ENCODE results near the gene PIK3R3. TPM values are rescaled to one million over a fixed set of nuclear protein-coding genes. Genes with fewer than 3 reads are reported as not detected.

PIK3R3 gene
- total RNA-seq, 1 donor = 3.5 TPM

- no peak for DNase-seq (ENCODE audit: low read depth in 2 of 3, low spot score in 2 of 3)
These were observed 134.3 kb downstream of the PIK3R3 start for GRCh38 chr1:45998020-45998617.

GRCh38 chr1:45995298-45995697 lies 137.1 kb downstream of the PIK3R3 start:
- DNase-seq (ENCODE audit: low read depth in 2 of 3, low spot score in 2 of 3) = no peak

DNA sequence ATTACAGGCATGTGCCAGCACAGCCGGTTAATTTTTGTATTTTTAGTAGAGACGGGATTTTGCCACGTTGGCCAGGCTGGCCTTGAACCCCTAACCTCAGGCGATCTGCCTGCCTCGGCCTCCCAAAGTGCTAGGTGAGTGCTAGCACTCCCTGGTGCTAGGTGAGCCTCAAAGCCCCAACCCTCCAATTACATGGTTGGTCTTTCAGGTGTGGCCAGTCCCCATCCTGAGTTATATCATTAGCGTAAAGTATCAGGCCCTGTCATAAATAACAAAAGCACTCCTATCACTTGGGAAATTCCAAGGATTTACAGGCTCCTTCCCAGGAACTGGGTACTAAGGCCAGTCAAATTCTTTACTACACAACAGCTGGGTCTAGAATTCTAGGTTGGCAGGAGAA lies 138.0 kb downstream of the PIK3R3 start:
- no peak for DNase-seq (ENCODE audit: low read depth in 2 of 3, low spot score in 2 of 3)

Small RNAs within 50 kb of the gene (small RNA-seq; reads per million reads assigned to genes)
- not detected for gene AL358075.3
- not detected for gene AL672043.1

Other genes with a start within 250 kb of the PIK3R3 start
- gene TSPAN1, start 42.5 kb upstream of the PIK3R3 start, total RNA-seq = not detected
- not detected for gene P3R3URF, start 43.9 kb upstream of the PIK3R3 start, total RNA-seq
- 42.0 TPM for gene POMGNT1, start 65.8 kb upstream of the PIK3R3 start, total RNA-seq
- 8.9 TPM for gene LURAP1, start 70.7 kb upstream of the PIK3R3 start, total RNA-seq
- 3.0 TPM for gene RAD54L, start 115.1 kb upstream of the PIK3R3 start, total RNA-seq
- 96.7 TPM for gene LRRC41, start 171.0 kb upstream of the PIK3R3 start, total RNA-seq
- 233 TPM for gene UQCRH, start 171.1 kb upstream of the PIK3R3 start, total RNA-seq
- 34.7 TPM for gene NSUN4, start 208.2 kb upstream of the PIK3R3 start, total RNA-seq

Measured in hematopoietic multipotent progenitor cell (in vitro differentiated cells).